ENCODE data around the gene NPRL2. TPM values are rescaled to one million over a fixed set of nuclear protein-coding genes. Genes with fewer than 3 reads are reported as not detected.

Gene NPRL2
- total and polyA plus RNA-seq, 9 of the 15 experiments (the other 6 are each of a cell fraction or from before 2014, with no cell fraction given): 17.4 to 40.4 (median 24.4) TPM

- peaks cover 24 to 58% of the 10 kb centered on the region in 2 experiments; a peak in 4 of 5 replicates for H3K4me1 ChIP-seq (replicated peaks in 1 of 2; ENCODE audit: control insufficient read depth in 2 of 2, insufficient read depth in 2 of 2, low read length in 2 of 2)
- POLR2A ChIA-PET: interaction anchor here (0.5 to 1.5 kb wide), 3 partner anchors 9 to 243 kb away, joined by 3 to 5 read pairs (median 4); partner anchors contain the start of genes CYB561D2, NPRL2 and TUSC2
- TF ChIP-seq GTF2F1 (IDR thresholded peaks at IDR 0.05; ENCODE audit: low read depth, low read length): no peak
- no peak for TF ChIP-seq HMBOX1 (IDR thresholded peaks at IDR 0.05)
- no peak for TF ChIP-seq STAG1 (CRISPR knock-in tag; IDR thresholded peaks at IDR 0.05; ENCODE audit: borderline replicate concordance)
- TF ChIP-seq ZBED1 (IDR thresholded peaks at IDR 0.05): no peak
- TF ChIP-seq ARNT (IDR thresholded peaks at IDR 0.05): no peak
- no peak for TF ChIP-seq MGA (IDR thresholded peaks at IDR 0.05)
- no peak for TF ChIP-seq SMAD3 (CRISPR knock-in tag; conservative IDR thresholded peaks at IDR 0.05)
- TF ChIP-seq ZBTB9 (CRISPR knock-in tag; IDR thresholded peaks at IDR 0.05): no peak
- TF ChIP-seq LEF1 (IDR thresholded peaks at IDR 0.05): no peak
- TF ChIP-seq BRD9 (IDR thresholded peaks at IDR 0.05; ENCODE audit: low read depth, partially characterized antibody): no peak
These were observed 9.0 kb downstream of the NPRL2 start for GRCh38 chr3:50341537-50341936.

More at GRCh38 chr3:50341537-50341936, 9.0 kb downstream of the NPRL2 start:
- H3K4me3 ChIP-seq: peak overlapping the region; percentile 96; the same call in 1 of the 2 replicates
- CTCF ChIA-PET (ENCODE audit: low intra/inter-chr PET ratio): no interaction called here
- peaks cover 3% of the 10 kb centered on the region for H3K9me1 ChIP-seq (ENCODE audit: control insufficient read depth, insufficient read depth, low read length)
- H3K79me2 ChIP-seq (ENCODE audit: control insufficient read depth, insufficient read depth, low read length): peaks cover 41% of the 10 kb centered on the region
- H3K36me3 ChIP-seq (ENCODE audit: control insufficient read depth, insufficient read depth, low read length): peaks cover 2% of the 10 kb centered on the region; the same call in 1 of the 3 replicates
- no TSS peak for BruUV-seq (replicated peaks)
- H3K9ac ChIP-seq (ENCODE audit: insufficient read depth in 1 of 2, low read depth in 2 of 2, low read length in 2 of 2): peak overlapping the region; percentile 64 to 98; a peak in 3 of 4 replicates
- H3K4me2 ChIP-seq (ENCODE audit: insufficient read depth, low read length): peak overlapping the region; percentile 72
- no peak overlapping the region for H2AFZ ChIP-seq (ENCODE audit: low read depth, low read length)
- WGBS (ENCODE audit: insufficient coverage, low coverage, missing lambda C conversion rate): 92% methylated on average over 5 of the region's 9 CpGs
- no peaks in the 10 kb centered on the region for H4K20me1 ChIP-seq (replicated peaks; ENCODE audit: control insufficient read depth, insufficient read depth, low read length)
- peak overlapping the region; percentile 99; the same call in 2 of the 3 replicates for H3K27ac ChIP-seq (ENCODE audit: extremely low read depth, low read depth, low read length)
- in situ Hi-C loops (cut with MboI) (no loop called here), intact Hi-C loops (cut with micrococcal nuclease) (no loop called here)
- H3K27me3 ChIP-seq (ENCODE audit: control insufficient read depth in 2 of 2, insufficient read depth in 2 of 2, low read length in 2 of 2): no peaks in the 10 kb centered on the region
- FAIRE-seq (no peak), ATAC-seq (no peak), DNase-seq (ENCODE audit: extremely low read depth in 1 of 4, low spot score in 3 of 4) (no peak)
- H3K9me3 ChIP-seq (replicated peaks; ENCODE audit: control insufficient read depth, insufficient read depth, low read depth, low read length): no peaks in the 10 kb centered on the region

Measured in K562 (cell line).